Stimulated activated CD4-positive, alpha-beta T cell treated with anti-CD3 and anti-CD28 coated beads, TNF-alpha, amount 100 ng/mL, for 48 hours (primary cell): ENCODE data around the gene NIPAL1.

ENCODE experiments used
- DNase-seq, 3 donors: peaks; one replicate each; pipeline ENCODE4 v3.0.0-alpha.2; 2020; ENCODE audit warnings: low read depth in 3 of 3

The NIPAL1 gene

GRCh38 chr4:48065587-48066052, 49.0 kb downstream of the NIPAL1 start:
- DNase-seq: no peak

GRCh38 chr4:48067536-48067935, 51.0 kb downstream of the NIPAL1 start:
- no peak for DNase-seq

GRCh38 chr4:48068182-48068581, 51.6 kb downstream of the NIPAL1 start:
- DNase-seq: no peak

GRCh38 chr4:48069026-48069425, 52.5 kb downstream of the NIPAL1 start:
- no peak for DNase-seq

GRCh38 chr4:48071191-48071590, 54.6 kb downstream of the NIPAL1 start:
- DNase-seq: no peak

- no peak for DNase-seq
These were observed 57.1 kb downstream of the NIPAL1 start for GRCh38 chr4:48073567-48074103.

GRCh38 chr4:48074657-48075056, 58.1 kb downstream of the NIPAL1 start:
- no peak for DNase-seq

GRCh38 chr4:48078425-48078824, 61.9 kb downstream of the NIPAL1 start:
- no peak for DNase-seq

- no peak for DNase-seq
These were observed 62.5 kb downstream of the NIPAL1 start for GRCh38 chr4:48078862-48079655.

- no peak for DNase-seq
These were observed 63.4 kb downstream of the NIPAL1 start for GRCh38 chr4:48079972-48080391.

- DNase-seq: no peak
These were observed 64.6 kb downstream of the NIPAL1 start for GRCh38 chr4:48081196-48081595.

- DNase-seq: no peak
These were observed 66.4 kb downstream of the NIPAL1 start for GRCh38 chr4:48082956-48083355.

- DNase-seq: no peak
These were observed 69.4 kb downstream of the NIPAL1 start for GRCh38 chr4:48085821-48086589.
